Measurements from ENCODE around the gene NBEAL2.
A peak's percentile ranks its signal among the peaks of the same experiment; 100 is the strongest.

The NBEAL2 gene

GRCh38 chr3:47013231-47013630, 33.8 kb downstream of the NBEAL2 start:
- no peak for TF ChIP-seq CTCF (IDR thresholded peaks at IDR 0.05; ENCODE audit: low read depth, low read length)
- no peak overlapping the region for H3K4me3 ChIP-seq (replicated peaks in 1 of 2; ENCODE audit: low read depth in 2 of 2, low read length in 2 of 2)

GRCh38 chr3:47014036-47014435, 34.6 kb downstream of the NBEAL2 start:
- no peak for TF ChIP-seq CTCF (IDR thresholded peaks at IDR 0.05; ENCODE audit: low read depth, low read length)
- DNase-seq (ENCODE audit: low read depth in 2 of 2) = no peak

More at GRCh38 chr3:47013231-47013630, 33.8 kb downstream of the NBEAL2 start:
- no peak for DNase-seq (ENCODE audit: low read depth in 2 of 2)

GRCh38 chr3:47015151-47015550, 35.7 kb downstream of the NBEAL2 start:
- TF ChIP-seq CTCF (IDR thresholded peaks at IDR 0.05; ENCODE audit: low read depth, low read length) = no peak
- DNase-seq (ENCODE audit: low read depth in 2 of 2) = no peak
- no peak overlapping the region for H3K4me3 ChIP-seq (replicated peaks in 1 of 2; ENCODE audit: low read depth in 2 of 2, low read length in 2 of 2)

More at GRCh38 chr3:47014036-47014435, 34.6 kb downstream of the NBEAL2 start:
- H3K4me3 ChIP-seq (replicated peaks in 1 of 2; ENCODE audit: low read depth in 2 of 2, low read length in 2 of 2) = no peak overlapping the region

- no peak for DNase-seq (ENCODE audit: low read depth in 2 of 2)
- H3K4me3 ChIP-seq (replicated peaks in 1 of 2; ENCODE audit: low read depth in 2 of 2, low read length in 2 of 2) = no peak overlapping the region
- TF ChIP-seq CTCF (IDR thresholded peaks at IDR 0.05; ENCODE audit: low read depth, low read length) = no peak
Observed at GRCh38 chr3:47016086-47016933, 36.8 kb downstream of the NBEAL2 start.

GRCh38 chr3:47016934-47017435, 37.5 kb downstream of the NBEAL2 start:
- TF ChIP-seq CTCF (IDR thresholded peaks at IDR 0.05; ENCODE audit: low read depth, low read length) = no peak
- peak; percentile 67 to 89 for DNase-seq (ENCODE audit: low read depth in 2 of 2)
- H3K4me3 ChIP-seq (replicated peaks in 1 of 2; ENCODE audit: low read depth in 2 of 2, low read length in 2 of 2) = no peak overlapping the region

GRCh38 chr3:47017504-47018268, 38.2 kb downstream of the NBEAL2 start:
- no peak overlapping the region for H3K4me3 ChIP-seq (replicated peaks in 1 of 2; ENCODE audit: low read depth in 2 of 2, low read length in 2 of 2)
- DNase-seq (ENCODE audit: low read depth in 2 of 2) = no peak

More at GRCh38 chr3:47017504-47018268, 38.2 kb downstream of the NBEAL2 start:
- no peak for TF ChIP-seq CTCF (IDR thresholded peaks at IDR 0.05; ENCODE audit: low read depth, low read length)

Data from cardiac fibroblast (primary cell).